SU-DHL-6 (cell line): ENCODE results near the gene KIF16B.

Experiments used
- H2AFZ ChIP-seq: fragments of 200-600 bp; sonication (generic); 2 replicates; pipeline ENCODE4 v1.6.1; 2014; ENCODE audit warnings: low read depth, mild to moderate bottlenecking, moderate library complexity, mixed read lengths, antibody characterized with exemption, low read length; ENCODE audit not compliant: severe bottlenecking
- H3F3A ChIP-seq: fragments of 200-600 bp; shearing (Covaris generic); 2 replicates; pipeline ENCODE4 v1.6.0; 2016; ENCODE audit warnings: antibody characterized with exemption, mild to moderate bottlenecking; ENCODE audit not compliant: insufficient read depth
- H3K27ac ChIP-seq: fragments of 200-600 bp; sonication (generic); 2 replicates; pipeline ENCODE4 v1.5.1; 2016; ENCODE audit warnings: low read depth, mild to moderate bottlenecking, low read length, moderate library complexity, mixed read lengths
- H3K27me3 ChIP-seq: fragments of 200-600 bp; sonication (generic), shearing (Covaris generic); 2 replicates; pipeline ENCODE4 v1.6.0; 2014; ENCODE audit warnings: mild to moderate bottlenecking, low read length
- H3K36me3 ChIP-seq: fragments of 200-600 bp; sonication (generic); 2 replicates; pipeline ENCODE4 v1.6.1; 2014; ENCODE audit warnings: mild to moderate bottlenecking, low read length, mixed read lengths
- H3K4me2 ChIP-seq: fragments of 300-600, 200-600 bp; shearing (Covaris generic), sonication (generic); 2 replicates; pipeline ENCODE4 v1.6.0; 2014; ENCODE audit warnings: low read length, low read depth, mild to moderate bottlenecking; ENCODE audit not compliant: poor library complexity, severe bottlenecking
- H3K4me3 ChIP-seq: fragments of 200-600 bp; sonication (generic); 2 replicates; pipeline ENCODE4 v1.5.1; 2014; ENCODE audit warnings: antibody characterized with exemption, low read length, mild to moderate bottlenecking, mixed read lengths; ENCODE audit not compliant: insufficient read depth, poor library complexity, severe bottlenecking
- H3K79me2 ChIP-seq: fragments of 200-600 bp; sonication (generic); 2 replicates; pipeline ENCODE4 v1.6.1; 2014; ENCODE audit warnings: mild to moderate bottlenecking, low read length, moderate library complexity; ENCODE audit not compliant: insufficient read depth
- H3K9ac ChIP-seq: fragments of 200-600 bp; sonication (generic); 2 replicates; pipeline ENCODE4 v1.7.0; 2014; ENCODE audit warnings: mild to moderate bottlenecking, low read length
- H3K9me2 ChIP-seq: fragments of 200-600 bp; sonication (generic); replicated peaks from 2 replicates; pipeline ENCODE4 v1.6.1; 2014; ENCODE audit warnings: low read length; ENCODE audit not compliant: insufficient read depth
- H3K9me3 ChIP-seq: fragments of 200-600 bp; sonication (generic); 2 replicates; pipeline ENCODE4 v1.6.1; 2014; ENCODE audit warnings: low read length, mixed read lengths; ENCODE audit not compliant: insufficient read depth
- H4K20me1 ChIP-seq: fragments of 200-600 bp; sonication (generic); 2 replicates; pipeline ENCODE4 v1.6.1; 2014; ENCODE audit warnings: low read depth, mild to moderate bottlenecking, antibody characterized with exemption, low read length, moderate library complexity, mixed read lengths
- EZH2phosphoT487 ChIP-seq: fragments of 200-600 bp; sonication (generic), shearing (Covaris generic); conservative IDR thresholded peaks from 2 replicates; pipeline ENCODE4 v1.6.1; 2018; ENCODE audit warnings: mild to moderate bottlenecking, antibody characterized with exemption, low read length, moderate library complexity, mixed read lengths
- TF ChIP-seq, protein P1 (sequence below): fragments of 200-600 bp; sonication (generic); IDR thresholded peaks from one replicate; pipeline ENCODE4 v1.5.1; 2017; ENCODE audit warnings: antibody characterized with exemption, mild to moderate bottlenecking, low read length, moderate library complexity; ENCODE audit not compliant: insufficient read depth, poor library complexity, severe bottlenecking

The KIF16B gene

GRCh38 chr20:16616317-16616716, 43.1 kb upstream of the KIF16B start:
- no peak overlapping the region for H2AFZ ChIP-seq
- H3K4me2 ChIP-seq = no peak overlapping the region
- no peak overlapping the region for H3K4me3 ChIP-seq
- H4K20me1 ChIP-seq = no peaks in the 10 kb centered on the region
- no peaks in the 10 kb centered on the region for H3K9me2 ChIP-seq
- no peaks in the 10 kb centered on the region for H3K27me3 ChIP-seq
- TF ChIP-seq EZH2phosphoT487 = no peak
- TF ChIP-seq, protein P1, sequence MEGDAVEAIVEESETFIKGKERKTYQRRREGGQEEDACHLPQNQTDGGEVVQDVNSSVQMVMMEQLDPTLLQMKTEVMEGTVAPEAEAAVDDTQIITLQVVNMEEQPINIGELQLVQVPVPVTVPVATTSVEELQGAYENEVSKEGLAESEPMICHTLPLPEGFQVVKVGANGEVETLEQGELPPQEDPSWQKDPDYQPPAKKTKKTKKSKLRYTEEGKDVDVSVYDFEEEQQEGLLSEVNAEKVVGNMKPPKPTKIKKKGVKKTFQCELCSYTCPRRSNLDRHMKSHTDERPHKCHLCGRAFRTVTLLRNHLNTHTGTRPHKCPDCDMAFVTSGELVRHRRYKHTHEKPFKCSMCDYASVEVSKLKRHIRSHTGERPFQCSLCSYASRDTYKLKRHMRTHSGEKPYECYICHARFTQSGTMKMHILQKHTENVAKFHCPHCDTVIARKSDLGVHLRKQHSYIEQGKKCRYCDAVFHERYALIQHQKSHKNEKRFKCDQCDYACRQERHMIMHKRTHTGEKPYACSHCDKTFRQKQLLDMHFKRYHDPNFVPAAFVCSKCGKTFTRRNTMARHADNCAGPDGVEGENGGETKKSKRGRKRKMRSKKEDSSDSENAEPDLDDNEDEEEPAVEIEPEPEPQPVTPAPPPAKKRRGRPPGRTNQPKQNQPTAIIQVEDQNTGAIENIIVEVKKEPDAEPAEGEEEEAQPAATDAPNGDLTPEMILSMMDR = no peak
- H3K9ac ChIP-seq = no peak overlapping the region
- H3K9me3 ChIP-seq = peaks cover 5% of the 10 kb centered on the region; the same call in 1 of the 2 replicates
- no peaks in the 10 kb centered on the region for H3K79me2 ChIP-seq
- no peak overlapping the region for H3K27ac ChIP-seq
- H3F3A ChIP-seq = no peaks in the 10 kb centered on the region
- no peaks in the 10 kb centered on the region for H3K36me3 ChIP-seq

DNA sequence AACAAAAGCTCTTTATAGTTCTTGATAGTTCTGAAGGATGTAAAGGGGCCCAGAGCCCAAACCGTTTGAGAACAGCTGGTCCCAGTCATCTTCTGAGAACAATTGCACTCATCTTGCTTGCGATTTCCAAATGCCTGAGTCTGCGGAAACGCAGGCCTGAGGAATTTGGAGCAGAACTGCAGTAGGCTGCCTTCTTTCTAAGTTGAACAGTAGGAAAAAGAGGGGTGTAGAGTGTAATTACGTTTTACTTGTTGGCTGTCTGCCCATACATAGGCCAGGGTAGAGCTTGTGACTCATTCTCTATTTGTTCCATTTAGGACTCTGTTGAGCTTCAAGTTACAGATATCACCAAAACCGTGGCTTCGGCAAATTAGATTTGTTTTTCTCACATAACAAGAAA, 42.0 kb upstream of the KIF16B start:
- no peak overlapping the region for H2AFZ ChIP-seq
- H3K9me2 ChIP-seq = no peaks in the 10 kb centered on the region
- H4K20me1 ChIP-seq = no peaks in the 10 kb centered on the region
- no peaks in the 10 kb centered on the region for H3K27me3 ChIP-seq
- no peak for TF ChIP-seq EZH2phosphoT487
- TF ChIP-seq, protein P1 = no peak
- H3K9me3 ChIP-seq = peaks cover 5% of the 10 kb centered on the region; the same call in 1 of the 2 replicates
- no peaks in the 10 kb centered on the region for H3F3A ChIP-seq
- H3K79me2 ChIP-seq = no peaks in the 10 kb centered on the region
- no peaks in the 10 kb centered on the region for H3K36me3 ChIP-seq
- H3K9ac ChIP-seq = no peak overlapping the region
- no peak overlapping the region for H3K4me3 ChIP-seq
- H3K4me2 ChIP-seq = no peak overlapping the region
- H3K27ac ChIP-seq = no peak overlapping the region

- no peak overlapping the region for H3K9ac ChIP-seq
- H3K27me3 ChIP-seq = no peaks in the 10 kb centered on the region
- no peaks in the 10 kb centered on the region for H4K20me1 ChIP-seq
- no peaks in the 10 kb centered on the region for H3K36me3 ChIP-seq
- no peak overlapping the region for H3K4me3 ChIP-seq
- TF ChIP-seq, protein P1 = no peak
- no peak for TF ChIP-seq EZH2phosphoT487
- H3K79me2 ChIP-seq = no peaks in the 10 kb centered on the region
- no peaks in the 10 kb centered on the region for H3F3A ChIP-seq
- H3K27ac ChIP-seq = no peak overlapping the region
- peaks cover 5% of the 10 kb centered on the region; the same call in 1 of the 2 replicates for H3K9me3 ChIP-seq
- no peak overlapping the region for H3K4me2 ChIP-seq
- no peak overlapping the region for H2AFZ ChIP-seq
- no peaks in the 10 kb centered on the region for H3K9me2 ChIP-seq
These were observed 40.7 kb upstream of the KIF16B start for GRCh38 chr20:16613954-16614353.
